GM15510 (cell line): ENCODE data around the gene LSM14A.

Experiments
- POLR2A ChIP-seq: IDR thresholded peaks from 3 replicates; pipeline ENCODE4 v1.6.1; 2011; ENCODE audit warnings: borderline replicate concordance; ENCODE audit not compliant: insufficient read length; ENCODE audit errors: extremely low read depth

LSM14A gene

GRCh38 chr19:34236035-34236987 is 64.0 kb downstream of the LSM14A start:
- no peak for TF ChIP-seq POLR2A

GRCh38 chr19:34237283-34237682 is 65.0 kb downstream of the LSM14A start:
- TF ChIP-seq POLR2A, result no peak

DNA sequence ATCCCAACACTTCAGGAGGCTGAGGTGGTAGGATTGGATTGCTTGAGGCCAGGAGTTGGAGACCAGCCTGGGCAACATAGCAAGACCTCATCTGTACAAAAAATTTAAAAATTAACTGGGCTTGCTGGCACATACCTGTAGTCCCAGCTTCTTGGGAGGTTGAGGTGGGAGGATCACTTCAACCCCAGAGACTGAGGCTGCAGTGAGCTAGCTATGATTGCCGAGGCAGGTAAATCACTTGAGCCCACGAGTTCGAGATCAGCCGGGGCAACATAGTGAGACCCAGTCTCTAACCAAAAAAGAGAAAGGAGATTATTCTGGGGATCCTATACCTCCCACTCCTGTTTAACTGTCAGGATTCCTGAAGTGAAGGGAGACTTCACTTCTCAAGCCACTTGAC is 65.6 kb downstream of the LSM14A start:
- no peak for TF ChIP-seq POLR2A

GRCh38 chr19:34241513-34242337 is 69.4 kb downstream of the LSM14A start:
- TF ChIP-seq POLR2A, result no peak

- TF ChIP-seq POLR2A, result no peak
These were observed 71.7 kb downstream of the LSM14A start for GRCh38 chr19:34243876-34244578.

DNA sequence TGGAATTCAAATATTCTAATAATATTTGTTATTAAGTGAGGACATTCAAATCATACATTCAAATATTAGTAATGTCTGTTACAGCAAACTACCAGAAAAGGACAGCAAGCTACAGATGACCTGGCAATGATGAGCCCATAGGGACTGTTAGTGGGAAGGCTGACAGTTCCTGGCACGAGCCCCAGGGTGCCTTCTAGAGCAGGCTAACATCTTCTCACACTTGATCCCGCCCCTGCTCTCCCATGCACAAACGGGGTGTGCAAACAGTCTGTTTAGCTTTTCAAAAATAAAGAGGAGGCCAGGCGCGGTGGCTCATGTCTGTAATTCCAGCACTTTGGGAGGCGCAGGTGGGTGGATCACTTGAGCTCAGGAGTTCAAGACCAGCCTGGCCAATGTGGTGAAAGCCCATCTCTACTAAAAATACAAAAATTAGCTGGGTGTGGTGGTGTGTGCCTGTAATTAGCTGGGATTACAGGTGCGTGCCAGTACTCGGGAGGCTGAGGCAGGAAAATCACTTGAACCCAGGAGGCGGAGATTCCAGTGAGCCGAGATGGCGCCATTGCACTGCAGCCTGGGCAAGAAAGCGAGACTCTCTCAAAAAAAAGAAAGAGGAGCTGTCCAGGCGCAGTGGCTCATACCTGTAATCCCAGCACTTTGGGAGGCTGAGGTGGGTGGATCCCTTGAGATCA is 72.5 kb downstream of the LSM14A start:
- no peak for TF ChIP-seq POLR2A

DNA sequence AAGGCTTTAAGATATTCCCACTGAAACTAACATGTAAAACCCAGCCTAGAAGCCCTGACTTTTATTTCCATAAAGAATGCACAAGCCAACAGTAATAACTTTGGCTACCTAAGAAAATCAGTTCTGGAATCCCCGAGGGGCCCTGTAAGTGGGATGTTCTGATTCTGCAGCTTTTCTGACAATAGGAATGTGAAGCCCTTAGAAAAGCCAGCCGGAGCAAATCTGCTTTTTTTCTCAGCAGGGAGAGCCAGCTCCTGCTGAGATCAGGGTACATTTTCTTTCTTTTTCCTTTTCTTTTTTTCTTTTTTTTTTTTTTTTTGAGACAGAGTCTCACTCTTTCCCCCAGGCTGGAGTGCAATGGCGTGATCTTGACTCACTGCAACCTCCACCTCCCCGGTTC is 74.0 kb downstream of the LSM14A start:
- no peak for TF ChIP-seq POLR2A

DNA sequence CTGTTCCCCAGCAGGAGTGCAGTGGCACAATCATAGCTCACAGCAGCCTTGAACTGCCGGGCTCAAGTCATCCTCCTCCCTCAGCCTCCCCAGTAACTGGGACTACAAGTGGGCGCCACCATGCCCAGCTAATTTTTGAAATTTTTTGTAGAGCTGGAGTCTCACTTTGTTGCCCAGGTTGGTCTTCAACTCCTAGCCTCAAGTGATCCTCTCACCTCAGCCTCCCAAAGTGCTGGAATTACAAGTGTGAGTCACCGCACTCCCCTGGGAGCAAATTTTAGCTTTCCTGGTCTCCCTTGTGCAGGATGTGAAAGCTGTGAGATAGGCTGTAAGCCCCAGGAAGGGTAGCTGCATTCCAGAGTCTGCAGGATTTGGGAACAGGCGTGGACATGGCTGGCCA is 76.6 kb downstream of the LSM14A start:
- no peak for TF ChIP-seq POLR2A

GRCh38 chr19:34254046-34254697 is 81.9 kb downstream of the LSM14A start, which contains the start of gene GARRE1:
GARRE1 (plus strand) TSS chr19:34254554; CDS start chr19:34300474, 45,920 bp downstream.
- TF ChIP-seq POLR2A, result peak; percentile 89

GRCh38 chr19:34254698-34255432 is 82.6 kb downstream of the LSM14A start:
- TF ChIP-seq POLR2A, result no peak

DNA sequence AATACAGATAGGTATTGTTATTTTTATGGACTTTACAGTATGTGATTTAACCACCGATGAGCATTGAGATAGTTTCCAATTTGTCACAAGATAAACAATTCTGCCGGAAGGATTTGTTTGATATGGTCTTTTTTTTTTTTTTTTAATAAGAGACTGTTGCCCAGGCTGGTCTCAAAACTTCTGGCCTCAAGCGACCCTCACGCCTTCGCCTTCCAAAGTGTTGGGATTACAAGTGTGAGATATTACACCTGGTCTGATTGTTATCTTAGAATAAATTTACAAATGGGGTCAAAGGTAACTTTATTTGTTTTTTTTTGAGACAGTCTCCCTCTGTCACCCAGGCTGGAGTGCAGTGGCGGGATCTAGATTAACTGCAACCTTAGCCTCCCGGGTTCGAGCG is 83.2 kb downstream of the LSM14A start:
- TF ChIP-seq POLR2A, result no peak

- TF ChIP-seq POLR2A, result no peak
These were observed 84.7 kb downstream of the LSM14A start for GRCh38 chr19:34256835-34257558.

GRCh38 chr19:34257559-34257924 is 85.2 kb downstream of the LSM14A start:
- TF ChIP-seq POLR2A, result no peak

DNA sequence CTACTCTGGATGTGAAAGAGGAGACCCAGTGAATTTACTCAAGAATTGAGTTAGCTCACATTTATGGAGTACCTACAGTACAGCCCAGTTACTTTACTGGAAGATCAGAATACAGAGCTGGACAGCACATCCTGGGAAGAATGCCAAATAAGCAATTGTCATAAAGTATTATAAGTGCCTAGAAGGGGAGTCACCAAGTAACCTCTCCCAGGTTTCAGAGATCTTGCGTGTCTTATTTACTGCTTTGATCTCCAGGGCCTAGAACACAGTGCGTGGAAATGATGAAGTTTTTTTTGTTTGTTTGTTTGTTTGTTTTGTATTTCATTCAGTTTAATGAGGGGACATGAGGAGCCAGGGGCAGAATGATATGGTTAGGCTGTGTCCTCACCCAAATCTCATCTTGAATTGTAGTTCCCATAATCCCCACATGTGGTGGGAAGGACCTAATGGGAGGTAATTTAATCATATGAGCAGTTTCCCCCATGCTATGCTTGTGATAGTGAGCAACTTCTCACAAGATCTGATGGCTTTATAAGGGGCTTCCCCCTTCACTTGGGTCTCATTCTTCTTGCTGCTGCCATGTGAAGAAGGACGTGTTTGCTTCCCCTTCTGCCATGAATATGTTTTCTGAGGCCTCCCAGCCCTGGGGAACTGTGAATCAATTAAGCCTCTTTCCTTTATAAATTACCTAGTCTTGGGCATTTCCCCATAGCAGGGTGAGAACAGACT is 87.2 kb downstream of the LSM14A start:
- TF ChIP-seq POLR2A, result no peak
